Activated CD4-positive, alpha-beta T cell treated with anti-CD3 and anti-CD28 coated beads, Interleukin-2, Interleukin-4, amounts not matched to agents 100 ng/mL and 50 ng/mL, durations not matched to agents 16 hours and 8 hours (primary cell): ENCODE measurements around the gene CHST10.
"Not testable (repeated sequence)": the region's sequence is repeated elsewhere in the genome, so short reads cannot be mapped to it uniquely, and the experiment has no call there.

Experiments used
- DNase-seq: peaks from one replicate; pipeline ENCODE4 v3.0.0-alpha.2; 2020; ENCODE audit warnings: low spot score

Gene CHST10, protein sequence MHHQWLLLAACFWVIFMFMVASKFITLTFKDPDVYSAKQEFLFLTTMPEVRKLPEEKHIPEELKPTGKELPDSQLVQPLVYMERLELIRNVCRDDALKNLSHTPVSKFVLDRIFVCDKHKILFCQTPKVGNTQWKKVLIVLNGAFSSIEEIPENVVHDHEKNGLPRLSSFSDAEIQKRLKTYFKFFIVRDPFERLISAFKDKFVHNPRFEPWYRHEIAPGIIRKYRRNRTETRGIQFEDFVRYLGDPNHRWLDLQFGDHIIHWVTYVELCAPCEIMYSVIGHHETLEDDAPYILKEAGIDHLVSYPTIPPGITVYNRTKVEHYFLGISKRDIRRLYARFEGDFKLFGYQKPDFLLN

GRCh38 chr2:100416935-100417710 lies at the start of gene CHST10:
CHST10 (minus strand) TSS chr2:100417668; CDS start chr2:100406675, 10,993 bp downstream.
- DNase-seq: peak; percentile 33

- no peak for DNase-seq
Measured at GRCh38 chr2:100460904-100461530, 43.5 kb upstream of the CHST10 start.

DNA sequence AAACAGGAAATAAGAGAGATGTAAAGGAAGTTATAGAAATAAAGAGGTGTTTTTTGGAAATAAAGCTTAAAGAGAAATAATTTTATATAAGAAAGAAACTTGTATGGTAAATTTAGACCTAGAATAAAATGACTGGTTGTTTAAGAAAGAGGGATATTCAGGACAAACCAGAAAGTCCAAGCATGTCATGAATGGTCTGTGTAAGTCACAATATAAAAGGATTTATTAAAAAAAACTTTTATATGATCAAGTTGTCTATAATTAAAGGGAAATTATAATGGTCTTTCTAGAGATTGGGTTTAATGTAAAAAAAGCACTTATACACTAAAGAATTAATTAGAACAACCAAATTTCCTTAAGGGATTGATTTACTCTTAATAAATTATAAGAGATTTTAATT lies 38.9 kb upstream of the CHST10 start:
- not testable (repeated sequence) for DNase-seq

DNA sequence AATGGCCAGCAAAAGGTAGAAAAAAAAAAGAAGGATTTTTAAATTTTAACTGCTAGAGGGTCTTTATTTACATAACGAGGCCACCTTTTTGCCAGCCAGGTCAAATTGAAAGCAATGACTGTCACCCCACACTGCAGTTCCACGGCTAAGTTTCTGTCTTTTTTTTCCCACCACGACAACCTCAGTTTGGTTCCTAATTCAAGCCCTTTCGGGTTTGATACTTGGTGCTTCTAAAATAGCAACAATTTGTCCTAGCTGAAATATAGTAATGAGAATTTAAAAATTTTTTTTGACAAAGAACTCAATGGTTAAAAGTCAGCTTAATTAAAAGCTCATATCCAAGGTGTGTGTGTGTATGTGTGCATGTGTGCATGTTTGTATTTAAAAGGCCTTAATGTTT lies 36.4 kb upstream of the CHST10 start:
- no peak for DNase-seq

DNA sequence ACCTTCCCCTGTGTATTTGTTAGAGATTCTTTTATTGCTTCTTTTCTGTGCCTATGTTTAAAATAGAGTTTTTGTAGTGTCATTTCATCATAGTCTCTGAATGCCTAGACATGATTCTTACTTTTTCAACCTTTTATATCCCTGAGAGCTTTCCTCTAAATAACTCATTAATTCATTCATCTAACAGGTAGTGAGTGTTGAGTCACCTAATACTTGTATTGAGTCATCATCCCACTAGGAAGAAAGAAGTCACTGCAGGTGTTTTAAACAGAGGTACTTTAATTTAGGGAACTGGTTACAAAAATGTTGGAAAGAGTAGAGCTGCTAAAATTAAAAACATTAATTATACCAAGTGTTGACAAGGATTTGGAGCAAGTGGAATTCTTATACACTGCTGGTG lies 34.3 kb upstream of the CHST10 start:
- DNase-seq: no peak

DNA sequence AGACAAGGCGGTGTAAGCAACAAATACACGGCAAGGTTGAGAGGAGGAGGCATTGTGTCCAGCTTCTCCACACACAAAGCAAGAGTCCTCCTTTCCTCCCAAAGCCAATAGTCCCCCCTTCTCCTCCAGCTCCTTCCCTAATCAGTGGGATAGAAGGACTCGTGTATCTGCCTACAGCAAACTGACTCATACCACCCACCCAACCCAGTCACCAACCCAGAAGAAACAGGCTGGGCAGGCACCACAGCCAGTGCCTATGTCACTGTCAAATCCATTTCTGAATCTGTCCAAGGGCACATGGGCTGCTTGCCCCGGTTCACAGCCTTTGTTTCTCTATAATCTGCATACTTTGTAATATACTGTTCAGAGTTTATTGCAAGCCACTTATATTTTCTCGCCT lies 33.6 kb upstream of the CHST10 start:
- no peak for DNase-seq

GRCh38 chr2:100446696-100447095 lies 29.2 kb upstream of the CHST10 start:
- DNase-seq: no peak

- no peak for DNase-seq
Measured at GRCh38 chr2:100437751-100438150, 20.3 kb upstream of the CHST10 start.

DNA sequence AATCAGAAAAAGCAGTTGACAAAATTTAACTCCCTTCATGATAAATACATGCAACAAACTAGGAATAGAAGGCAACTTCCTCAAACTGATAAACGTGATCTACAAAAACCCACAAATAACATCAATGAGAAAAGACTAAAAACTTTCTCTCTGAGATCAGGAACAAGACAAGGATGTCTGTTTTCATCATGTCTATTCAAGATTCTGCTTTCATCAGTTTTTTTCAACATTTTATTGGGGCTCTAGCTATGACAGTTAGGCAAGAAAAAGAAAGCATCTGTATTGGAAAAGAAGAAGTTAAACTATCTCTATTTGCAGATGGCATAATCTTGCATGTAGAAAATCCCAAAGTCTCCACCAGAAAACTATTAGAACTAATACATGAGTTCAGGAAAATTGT lies 12.3 kb upstream of the CHST10 start:
- no peak for DNase-seq

- DNase-seq: peak; percentile 38
Measured at GRCh38 chr2:100427627-100428258, 10.3 kb upstream of the CHST10 start.

- no peak for DNase-seq
Measured at GRCh38 chr2:100427111-100427510, 9.6 kb upstream of the CHST10 start.

- DNase-seq: no peak
Measured at GRCh38 chr2:100426384-100426720, 8.9 kb upstream of the CHST10 start.

DNA sequence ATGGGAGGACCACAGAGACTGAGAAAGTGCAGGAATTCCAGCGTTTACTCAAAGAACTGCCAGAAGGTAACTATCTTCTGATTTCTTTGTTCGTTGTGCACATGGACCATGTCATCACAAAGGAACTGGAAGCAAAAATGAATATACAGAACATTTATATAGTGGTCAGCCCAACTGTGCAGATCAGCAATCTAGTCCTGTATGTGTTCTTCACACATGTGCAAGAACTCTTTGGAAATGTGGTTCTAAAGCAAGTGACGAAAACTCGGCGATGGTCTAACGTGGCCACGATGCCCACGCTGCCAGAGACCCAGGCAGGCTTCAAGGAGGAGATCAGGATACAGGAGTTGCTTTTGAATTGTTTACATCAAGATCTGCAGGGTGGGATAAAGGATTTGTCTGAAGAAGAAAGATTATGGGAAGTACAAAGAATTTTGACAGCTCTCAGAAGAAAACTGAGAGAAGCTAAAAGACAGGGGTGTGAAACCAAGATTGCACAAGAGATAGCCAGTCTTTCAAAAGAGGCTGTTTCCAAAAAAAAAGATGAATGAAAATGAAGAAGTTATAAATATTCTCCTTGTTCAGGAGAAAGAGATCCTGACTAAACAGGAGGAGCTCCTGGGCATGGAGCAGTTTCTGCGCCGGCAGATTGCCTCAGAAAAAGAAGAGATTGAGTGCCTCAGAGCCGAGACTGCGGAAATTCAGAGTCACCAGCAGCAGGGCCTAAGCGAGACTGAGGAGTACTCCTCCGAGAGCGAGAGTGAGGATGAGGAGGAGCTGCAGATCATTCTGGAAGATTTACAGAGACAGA lies 8.3 kb upstream of the CHST10 start:
- DNase-seq: no peak

DNA sequence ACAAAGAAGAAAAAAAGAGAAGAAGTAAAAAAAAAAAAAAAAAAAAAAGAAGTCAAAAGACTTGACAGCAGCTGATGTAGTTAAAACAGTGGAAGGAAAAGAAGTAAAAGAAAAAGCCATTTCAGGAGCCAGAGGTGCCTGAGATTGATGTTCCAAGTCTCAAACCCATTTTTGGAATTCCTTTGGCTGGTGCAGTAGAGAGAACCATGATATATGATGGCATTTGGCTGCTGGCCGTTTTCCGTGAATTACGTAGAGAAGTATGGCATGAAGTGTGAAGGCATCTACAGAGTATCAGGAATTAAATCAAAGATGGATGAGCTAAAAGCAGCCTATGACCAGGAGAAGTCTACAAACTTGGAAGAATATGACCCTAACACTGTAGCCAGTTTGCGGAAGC lies 7.6 kb upstream of the CHST10 start:
- DNase-seq: no peak

DNA sequence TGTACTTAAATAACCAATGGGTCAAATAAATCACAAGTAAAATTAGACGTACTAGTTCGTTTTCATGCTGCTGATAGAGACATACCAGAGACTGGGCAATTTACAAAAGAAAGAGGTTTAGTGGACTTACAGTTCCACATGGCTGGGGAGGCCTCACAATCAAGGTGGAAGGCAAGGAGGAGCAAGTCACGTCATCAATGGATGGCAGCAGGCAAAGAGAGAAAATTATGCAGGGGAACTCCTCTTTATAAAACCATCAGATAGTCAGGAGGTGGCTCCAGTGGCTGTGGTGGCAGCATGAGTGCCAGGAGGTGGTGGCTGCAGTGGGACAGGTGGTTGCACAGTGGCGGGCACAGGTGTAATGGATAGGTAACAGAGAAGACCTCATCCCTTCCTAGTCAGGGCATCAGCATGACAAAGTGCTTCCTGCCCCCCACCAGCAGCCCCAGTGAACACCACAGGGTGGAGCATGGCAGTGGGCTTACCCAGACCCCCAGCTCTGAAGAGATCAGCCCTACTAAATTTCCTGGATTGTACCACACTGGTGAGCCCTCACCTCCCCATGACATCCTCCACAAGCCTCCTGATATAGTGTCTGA lies 6.9 kb upstream of the CHST10 start:
- DNase-seq: no peak

DNA sequence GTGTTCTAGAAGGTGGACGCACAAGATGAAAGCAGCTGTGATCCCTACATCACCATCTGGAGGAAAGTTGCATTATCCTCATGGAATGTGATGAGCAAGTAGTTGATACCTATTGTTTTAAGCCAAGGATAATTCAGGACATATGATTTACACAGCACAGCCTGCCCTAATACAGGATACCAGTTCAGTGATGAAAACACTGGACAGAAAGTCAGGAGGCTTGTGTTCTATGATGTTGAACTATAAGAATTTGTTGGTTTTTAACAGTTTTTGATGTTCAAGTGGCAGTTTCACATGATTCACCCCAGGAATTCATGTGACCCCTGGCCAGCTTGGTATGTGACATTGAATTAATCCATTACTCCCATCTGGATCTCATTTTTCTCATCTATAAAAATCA lies 6.2 kb upstream of the CHST10 start:
- no peak for DNase-seq

- no peak for DNase-seq
Measured at GRCh38 chr2:100422320-100423055, 5.0 kb upstream of the CHST10 start.

- no peak for DNase-seq
Measured at GRCh38 chr2:100419915-100420314, 2.4 kb upstream of the CHST10 start.

DNA sequence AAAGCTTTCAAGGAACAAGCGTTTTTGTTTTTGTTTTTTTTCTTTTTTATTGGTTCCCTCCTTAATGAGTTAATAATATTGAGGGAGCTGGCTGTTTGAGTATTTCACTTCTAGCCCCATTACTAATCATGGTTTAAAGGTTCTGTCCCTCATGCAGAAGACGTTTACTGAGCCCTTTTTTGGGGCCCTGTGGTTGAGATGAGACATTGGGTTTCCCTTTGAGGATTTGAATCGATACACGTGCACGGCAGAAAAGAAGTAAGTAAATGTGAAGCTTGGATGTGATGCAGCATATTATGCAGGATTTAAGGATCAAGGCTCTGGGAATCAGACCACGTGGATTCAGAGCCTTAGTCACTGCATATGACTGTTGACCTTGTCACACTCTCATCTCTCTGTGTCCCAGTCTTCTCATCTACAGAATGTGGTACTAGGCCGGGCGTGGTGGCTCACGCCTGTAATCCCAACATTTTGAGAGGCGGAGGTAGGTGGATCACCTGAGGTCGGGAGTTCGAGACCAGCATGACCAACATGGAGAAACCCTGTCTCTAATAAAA lies 1.0 kb upstream of the CHST10 start:
- DNase-seq: no peak

DNA sequence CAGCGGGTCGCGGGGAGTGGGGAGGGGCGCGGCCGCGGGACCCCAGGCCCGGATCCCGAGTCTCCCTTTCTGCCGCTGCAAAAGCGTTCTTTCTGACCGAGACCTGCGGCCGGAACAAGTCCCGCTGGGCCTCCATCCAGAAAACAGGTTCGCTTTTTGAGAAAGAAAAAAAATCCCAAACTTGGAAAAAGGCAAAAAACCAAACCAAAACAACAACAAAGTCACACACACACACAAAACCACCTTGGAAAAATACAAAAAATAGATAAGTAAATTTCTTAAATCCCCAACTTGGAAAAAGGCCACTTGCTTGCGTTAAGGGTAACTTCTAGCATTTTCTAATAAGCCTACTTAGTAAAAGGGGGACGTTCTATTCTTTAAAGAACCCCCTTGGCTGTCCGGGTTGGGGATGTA lies 250 bp upstream of the CHST10 start:
- DNase-seq: no peak
